B cell (primary cell): ENCODE data around the gene KCNT2. TPM values are rescaled to one million over a fixed set of nuclear protein-coding genes. Genes with fewer than 3 reads are reported as not detected.

Experiments
- ATAC-seq: fragments of 200-7000 bp; cut with Tn5 transposase; one replicate; pipeline ENCODE4 v1.10.0; 2021; ENCODE audit warnings: low read depth, mild to moderate bottlenecking, moderate number of reproducible peaks, moderate library complexity
- CTCF ChIA-PET: fragments of 350-600 bp; sonication (Branson Sonifier 250); formaldehyde crosslinking; loops from one replicate; lab custom pipeline; 2021; ENCODE audit warnings: antibody characterized with exemption, inconsistent platforms; lab: Charles Lee
- POLR2A ChIA-PET: fragments of 350-600 bp; sonication (Branson Sonifier 250); formaldehyde crosslinking; loops from one replicate; lab custom pipeline; 2021; ENCODE audit warnings: antibody characterized with exemption; lab: Charles Lee
- DNase-seq: peaks from one replicate; pipeline ENCODE4 v3.0.0; 2013
- H2AFZ ChIP-seq: 2 replicates; pipeline ENCODE4 v1.6.1; 2012; ENCODE audit warnings: mild to moderate bottlenecking, low read depth, low read length; ENCODE audit not compliant: insufficient read depth, poor library complexity, severe bottlenecking
- H3K27ac ChIP-seq, 2 donors: 1 replicate in 1 of 2; 2 replicates in 1 of 2; pipeline ENCODE4 v1.5.1; 2012 to 2013; ENCODE audit warnings: low read length in 2 of 2, mild to moderate bottlenecking in 2 of 2, moderate library complexity in 1 of 2
- H3K27me3 ChIP-seq, 4 experiments: fragments of 200-600 bp in 1 of 4; sonication (generic) in 1 of 4; replicated peaks in 1 of 4; 1 replicate in 2 of 4; 2 replicates in 2 of 4; pipeline versions ENCODE4 v1.6.1 to v1.7.0; 2013 to 2016; ENCODE audit warnings: low read length in 3 of 4, mild to moderate bottlenecking in 2 of 4, mixed read lengths in 1 of 4, moderate library complexity in 1 of 4; ENCODE audit not compliant: insufficient read depth in 4 of 4, control insufficient read depth in 3 of 4; ENCODE audit errors: control extremely low read depth in 1 of 4
- H3K36me3 ChIP-seq, 2 experiments: replicated peaks in 1 of 2; 1 replicate in 1 of 2; 2 replicates in 1 of 2; pipeline versions ENCODE4 v1.6.1 to v1.7.1; 2013; ENCODE audit warnings: low read length in 1 of 2; ENCODE audit not compliant: insufficient read depth in 2 of 2, control insufficient read depth in 1 of 2; ENCODE audit errors: control extremely low read depth in 1 of 2, extremely low read depth in 1 of 2
- H3K4me1 ChIP-seq, 2 donors: fragments of 200-600 bp in 1 of 2; sonication (generic) in 1 of 2; 1 replicate in 1 of 2; 2 replicates in 1 of 2; pipeline versions ENCODE4 v1.5.1 to v1.6.1; 2013 to 2017; ENCODE audit warnings: low read length in 2 of 2; ENCODE audit not compliant: control insufficient read depth in 2 of 2, insufficient read depth in 2 of 2
- H3K4me2 ChIP-seq: replicated peaks from 2 replicates; pipeline ENCODE3; 2012; ENCODE audit warnings: mild to moderate bottlenecking, low read depth, low read length; ENCODE audit not compliant: poor library complexity, severe bottlenecking
- H3K4me3 ChIP-seq, 5 experiments: fragments of 200-600 bp in 1 of 5; sonication (generic) in 1 of 5; 1 replicate in 3 of 5; 2 replicates in 2 of 5; pipeline versions ENCODE4 v1.5.1 to v1.7.0; 2011 to 2016; ENCODE audit warnings: low read length in 4 of 5, mild to moderate bottlenecking in 4 of 5, low read depth in 2 of 5, control low read depth in 1 of 5, moderate library complexity in 1 of 5; ENCODE audit not compliant: insufficient read depth in 1 of 5; ENCODE audit errors: control extremely low read depth in 1 of 5, extremely low read depth in 1 of 5
- H3K79me2 ChIP-seq: fragments of 200-600 bp; sonication (generic); one replicate; pipeline ENCODE4 v1.6.0; 2016; ENCODE audit warnings: low read length; ENCODE audit not compliant: control insufficient read depth, insufficient read depth
- H3K9ac ChIP-seq: fragments of 200-600 bp; sonication (generic); 2 replicates; pipeline ENCODE4 v1.6.1; 2017; ENCODE audit warnings: mild to moderate bottlenecking, low read length, moderate library complexity
- H3K9me3 ChIP-seq, 3 donors: one replicate each; pipeline versions ENCODE4 v1.6.1 to v1.7.1; 2013; ENCODE audit warnings: low read length in 2 of 3; ENCODE audit not compliant: control insufficient read depth in 2 of 3, insufficient read depth in 1 of 3; ENCODE audit errors: control extremely low read depth in 1 of 3
- H4K20me1 ChIP-seq: 2 replicates; pipeline ENCODE4 v1.6.0; 2012; ENCODE audit warnings: mild to moderate bottlenecking, low read length; ENCODE audit not compliant: insufficient read depth, control insufficient read depth, poor library complexity, severe bottlenecking
- H3K27ac Mint-ChIP-seq: one replicate; pipeline ENCODE4 v1.8.0; 2021; ENCODE audit warnings: mixed read lengths
- H3K27me3 Mint-ChIP-seq: one replicate; pipeline ENCODE4 v1.8.0; 2021; ENCODE audit warnings: mixed read lengths
- H3K4me1 Mint-ChIP-seq: one replicate; pipeline ENCODE4 v1.8.0; 2021; ENCODE audit warnings: mixed read lengths
- H3K4me3 Mint-ChIP-seq: one replicate; pipeline ENCODE4 v1.8.0; 2021; ENCODE audit warnings: mixed read lengths
- H3K9me3 Mint-ChIP-seq: one replicate; pipeline ENCODE4 v1.8.0; 2022; ENCODE audit warnings: mixed read lengths; ENCODE audit not compliant: insufficient read depth
- CTCF ChIP-seq: fragments of 200-600 bp; IDR thresholded peaks from one replicate; pipeline ENCODE4 v1.8.0; 2022; ENCODE audit warnings: antibody characterized with exemption, mild to moderate bottlenecking
- EZH2 ChIP-seq: IDR thresholded peaks from 2 replicates; pipeline ENCODE4 v1.6.1; 2012; ENCODE audit warnings: borderline replicate concordance, low read depth, mild to moderate bottlenecking, moderate library complexity, low read length; ENCODE audit not compliant: insufficient read depth, poor library complexity, severe bottlenecking
- WGBS: methylation state at CpG from one replicate; pipeline ENCODE4 v1.1.5; 2013; ENCODE audit warnings: missing lambda C conversion rate; ENCODE audit not compliant: insufficient coverage; 5-methylcytosine and 5-hydroxymethylcytosine counted together
- intact Hi-C: fragments of 100-400 bp; cut with micrococcal nuclease; formaldehyde crosslinking; loops from one replicate; pipeline ENCODE4 v1.10.0; 2022
- polyA plus RNA-seq: library from polyadenylated mRNA; depleted of rRNA; stranded (reverse); fragments of >200 nt; gene quantifications from 2 replicates; pipeline ENCODE4 v1.2.3, GENCODE V29; 2012
- total RNA-seq, 2 donors: library from RNA; stranded (reverse); fragments of 120-200 nt in 1 of 2; gene quantifications; 1 replicate in 1 of 2; 2 replicates in 1 of 2; pipeline versions ENCODE4 v1.2.3 to v1.2.4, GENCODE V29; 2013 to 2022

Gene KCNT2
- total and polyA plus RNA-seq, 2 donors (not counting 1 experiment from before 2014, with no cell fraction given): not detected

DNA sequence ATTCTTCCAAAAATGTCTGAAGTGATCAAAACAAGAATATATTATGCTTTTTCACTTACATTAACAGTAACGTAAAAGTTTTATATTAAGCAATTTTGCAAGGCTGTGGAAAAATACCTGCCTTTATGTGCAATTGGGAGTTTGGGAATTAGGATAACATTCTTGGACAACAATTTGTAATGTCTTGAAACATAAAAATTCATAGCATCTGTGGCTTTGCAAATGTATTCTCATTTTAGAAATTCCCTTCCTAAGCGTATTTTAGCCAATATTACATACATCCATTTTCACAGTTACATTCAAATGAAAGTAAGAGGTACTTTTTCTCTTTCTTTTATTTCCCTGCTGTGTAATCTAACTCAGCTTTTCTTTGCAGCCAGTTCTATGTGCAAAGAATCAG, 30.2 kb upstream of the KCNT2 start:
- Histone ChIP-seq H3K4me3 (no peak overlapping the region), H3K4me2 (no peak overlapping the region), H3K9ac (no peak overlapping the region), H3K27me3 (no peaks in the 10 kb centered on the region), H4K20me1 (no peaks in the 10 kb centered on the region), H3K79me2 (no peaks in the 10 kb centered on the region), H3K27ac (no peak overlapping the region), H2AFZ (no peak overlapping the region), H3K36me3 (no peaks in the 10 kb centered on the region), H3K4me1 (no peaks in the 10 kb centered on the region), H3K9me3 (no peaks in the 10 kb centered on the region)
- ATAC-seq (no peak), DNase-seq (no peak)
- Mint-ChIP-seq H3K4me3 (no peak overlapping the region), H3K9me3 (peaks cover 2% of the 10 kb centered on the region), H3K4me1 (no peaks in the 10 kb centered on the region), H3K27me3 (no peaks in the 10 kb centered on the region), H3K27ac (no peak overlapping the region)
- POLR2A ChIA-PET: no interaction called here
- no CpG with 5 or more reads among the region's 2 CpGs for WGBS
- intact Hi-C loops: no loop called here
- CTCF ChIA-PET: no interaction called here
- TF ChIP-seq CTCF (no peak), EZH2 (no peak)

DNA sequence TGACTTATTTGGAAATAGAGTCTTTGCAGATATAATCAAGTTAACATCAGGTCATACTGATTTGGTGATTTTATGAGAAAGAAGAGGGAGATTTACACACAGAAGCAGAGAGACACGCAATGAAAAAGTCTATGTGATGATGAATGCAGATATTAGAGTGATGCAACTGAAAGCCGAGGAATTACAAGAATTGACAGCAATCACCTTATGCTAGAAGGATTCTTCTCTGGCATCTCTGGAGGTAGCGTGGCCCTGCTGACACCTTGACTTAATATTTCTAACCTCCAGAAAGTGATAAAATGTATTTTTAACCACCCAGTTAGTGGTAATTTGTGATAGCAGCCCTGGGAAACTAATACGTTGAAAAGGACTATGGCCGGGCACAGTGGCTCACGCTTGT, 29.4 kb upstream of the KCNT2 start:
- peaks cover 2% of the 10 kb centered on the region for H3K9me3 Mint-ChIP-seq

More for the DNA sequence above, 29.4 kb upstream of the KCNT2 start:
- Histone ChIP-seq H4K20me1 (no peaks in the 10 kb centered on the region), H3K79me2 (no peaks in the 10 kb centered on the region), H2AFZ (no peak overlapping the region), H3K9ac (no peak overlapping the region), H3K36me3 (no peaks in the 10 kb centered on the region), H3K27me3 (no peaks in the 10 kb centered on the region), H3K9me3 (no peaks in the 10 kb centered on the region), H3K4me3 (no peak overlapping the region), H3K4me1 (no peaks in the 10 kb centered on the region), H3K4me2 (no peak overlapping the region), H3K27ac (no peak overlapping the region)
- no peaks in the 10 kb centered on the region for H3K27me3 Mint-ChIP-seq
- DNase-seq: no peak
- 96% methylated on average over 4 of the region's 6 CpGs for WGBS
- intact Hi-C loops: no loop called here
- ChIA-PET POLR2A (no interaction called here), CTCF (no interaction called here)
- no peak overlapping the region for H3K27ac Mint-ChIP-seq
- H3K4me1 Mint-ChIP-seq: no peaks in the 10 kb centered on the region
- TF ChIP-seq CTCF (no peak), EZH2 (no peak)
- no peak for ATAC-seq
- H3K4me3 Mint-ChIP-seq: no peak overlapping the region
